Transverse colon (tissue), 3 donors: Measurements from ENCODE around the gene RBM4B.

ENCODE experiments used
- POLR2A ChIP-seq: fragments of 450-650 bp; IDR thresholded peaks from one replicate; pipeline ENCODE4 v1.6.1; 2016; ENCODE audit warnings: antibody characterized with exemption, mild to moderate bottlenecking, moderate library complexity
- TF ChIP-seq, protein P1 (sequence below), 5 experiments: fragments of 200-600 bp in 3 of 5; fragments of 450-650 bp in 2 of 5; sonication (generic) in 3 of 5; IDR thresholded peaks; 1 replicate in 2 of 5; 2 replicates in 3 of 5; pipeline ENCODE4 v1.5.1; 2016 to 2017; ENCODE audit warnings: antibody characterized with exemption in 5 of 5, inconsistent platforms in 3 of 5, mild to moderate bottlenecking in 2 of 5, moderate library complexity in 1 of 5

DNA sequence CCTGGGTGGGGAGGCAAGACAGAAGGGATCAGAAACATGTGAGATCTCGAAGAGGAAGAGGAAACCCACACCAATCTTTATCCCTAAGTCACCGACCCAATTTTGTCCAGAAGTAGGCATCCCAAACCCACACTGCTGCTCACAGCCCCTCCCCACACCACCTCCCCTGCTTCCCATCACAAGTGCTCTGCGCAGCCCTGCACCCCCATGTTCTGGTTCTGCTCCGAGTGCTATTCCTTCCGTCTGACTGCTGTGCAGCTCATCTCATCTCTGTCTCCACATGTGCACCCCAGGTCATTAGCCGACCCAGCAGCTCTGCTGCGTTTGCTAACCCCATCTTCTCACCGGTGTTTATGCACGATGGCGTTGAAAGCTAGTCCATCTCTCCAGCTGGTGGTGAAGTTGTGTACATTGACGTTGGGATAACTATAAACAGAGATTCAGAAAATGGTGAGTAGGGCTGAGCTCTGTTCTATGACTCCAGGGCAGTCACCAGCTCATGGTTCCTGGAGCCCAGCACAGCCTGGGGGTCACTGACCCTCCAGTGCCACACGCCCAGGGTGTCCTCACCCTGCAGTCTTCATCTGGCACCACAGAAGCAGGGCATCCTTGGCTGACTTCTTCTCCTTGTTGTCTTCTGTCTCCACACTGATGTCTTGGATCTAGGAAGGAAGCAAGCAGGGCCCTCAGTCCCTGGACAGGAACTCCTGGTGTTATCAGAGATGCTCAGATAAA, 36.2 kb upstream of the RBM4B start:
- TF ChIP-seq, protein P1, sequence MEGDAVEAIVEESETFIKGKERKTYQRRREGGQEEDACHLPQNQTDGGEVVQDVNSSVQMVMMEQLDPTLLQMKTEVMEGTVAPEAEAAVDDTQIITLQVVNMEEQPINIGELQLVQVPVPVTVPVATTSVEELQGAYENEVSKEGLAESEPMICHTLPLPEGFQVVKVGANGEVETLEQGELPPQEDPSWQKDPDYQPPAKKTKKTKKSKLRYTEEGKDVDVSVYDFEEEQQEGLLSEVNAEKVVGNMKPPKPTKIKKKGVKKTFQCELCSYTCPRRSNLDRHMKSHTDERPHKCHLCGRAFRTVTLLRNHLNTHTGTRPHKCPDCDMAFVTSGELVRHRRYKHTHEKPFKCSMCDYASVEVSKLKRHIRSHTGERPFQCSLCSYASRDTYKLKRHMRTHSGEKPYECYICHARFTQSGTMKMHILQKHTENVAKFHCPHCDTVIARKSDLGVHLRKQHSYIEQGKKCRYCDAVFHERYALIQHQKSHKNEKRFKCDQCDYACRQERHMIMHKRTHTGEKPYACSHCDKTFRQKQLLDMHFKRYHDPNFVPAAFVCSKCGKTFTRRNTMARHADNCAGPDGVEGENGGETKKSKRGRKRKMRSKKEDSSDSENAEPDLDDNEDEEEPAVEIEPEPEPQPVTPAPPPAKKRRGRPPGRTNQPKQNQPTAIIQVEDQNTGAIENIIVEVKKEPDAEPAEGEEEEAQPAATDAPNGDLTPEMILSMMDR (IDR thresholded peaks at IDR 0.05), result no peak
- TF ChIP-seq POLR2A, result no peak
